Measurements from ENCODE around the gene TCF3.

Gene TCF3

GRCh38 chr19:1560286-1560882 lies 92.0 kb downstream of the TCF3 start:
- no peak for DNase-seq (ENCODE audit: low read depth, low spot score)

Measured in activated naive CD8-positive, alpha-beta T cell treated with anti-CD3 and anti-CD28 coated beads, Interleukin-2, amount 50 U/mL, for 16 hours (primary cell).